ENCODE measurements around the gene EPB41. TPM values are rescaled to one million over a fixed set of nuclear protein-coding genes. Genes with fewer than 3 reads are reported as not detected.

Gene EPB41
- total and polyA plus RNA-seq, 9 of the 15 experiments (the other 6 are each of a cell fraction or from before 2014, with no cell fraction given): 3.7 to 213 (median 141) TPM

- TF ChIP-seq MITF (IDR thresholded peaks at IDR 0.05) (no peak), KLF13 (tag; IDR thresholded peaks at IDR 0.05; ENCODE audit: borderline replicate concordance, low read depth) (no peak), YBX1 (IDR thresholded peaks at IDR 0.05) (no peak), EP300 (IDR thresholded peaks at IDR 0.05; ENCODE audit: low read length) (no peak), KLF16 (IDR thresholded peaks at IDR 0.05) (no peak), ZNF143 (CRISPR knock-in tag; IDR thresholded peaks at IDR 0.05) (peak; percentile 49; the same call in 1 of the 2 replicates), IFI16 (CRISPR knock-in tag; IDR thresholded peaks at IDR 0.05) (no peak), GTF2E2 (tag; IDR thresholded peaks at IDR 0.05) (no peak), PHF8 (IDR thresholded peaks at IDR 0.05; ENCODE audit: borderline replicate concordance, low read length) (no peak), NFE2 (IDR thresholded peaks at IDR 0.05; ENCODE audit: low read depth) (no peak), RBM22 (IDR thresholded peaks at IDR 0.05; ENCODE audit: low read depth, low read length, poor library complexity, severe bottlenecking) (no peak), ZNF24 (IDR thresholded peaks at IDR 0.05) (no peak), MYBL2 (IDR thresholded peaks at IDR 0.05; ENCODE audit: low read depth) (no peak), MYBL2 (CRISPR knock-in tag; IDR thresholded peaks at IDR 0.05; ENCODE audit: borderline replicate concordance) (no peak), NUFIP1 (IDR thresholded peaks at IDR 0.05; ENCODE audit: partially characterized antibody) (no peak), MBD2 (IDR thresholded peaks at IDR 0.05; ENCODE audit: borderline replicate concordance, low read depth) (no peak), HDGF (IDR thresholded peaks at IDR 0.05) (peak; percentile 63; the same call in 1 of the 2 replicates), FOXP4 (CRISPR knock-in tag; IDR thresholded peaks at IDR 0.05; ENCODE audit: borderline replicate concordance) (no peak), U2AF2 (optimal IDR thresholded peaks at IDR 0.05; ENCODE audit: low read depth, low read length) (no peak), PYGO2 (tag; IDR thresholded peaks at IDR 0.05) (no peak), ZNF584 (CRISPR knock-in tag; IDR thresholded peaks at IDR 0.05; ENCODE audit: low read depth) (no peak), ZNF695 (CRISPR knock-in tag; IDR thresholded peaks at IDR 0.05) (no peak), TCF7 (IDR thresholded peaks at IDR 0.05; ENCODE audit: borderline replicate concordance) (no peak), CEBPB (tag; IDR thresholded peaks at IDR 0.05) (no peak), NFIX (CRISPR knock-in tag; IDR thresholded peaks at IDR 0.05; ENCODE audit: low read depth) (no peak)
Observed at GRCh38 chr1:28887835-28888682, 26.3 kb upstream of the EPB41 start (continued).
